NT2/D1 (cell line): Measurements from ENCODE around the gene LAMA5.

ENCODE experiments used
- YY1 ChIP-seq: IDR thresholded peaks from 2 replicates; pipeline ENCODE4 v1.6.1; 2011; ENCODE audit not compliant: insufficient read length, insufficient read depth
- ZNF274 ChIP-seq: IDR thresholded peaks from 2 replicates; pipeline ENCODE4 v1.6.1; 2011; ENCODE audit warnings: mild to moderate bottlenecking, low read depth, low read length

GRCh38 chr20:62371588-62372041, 4.5 kb upstream of the LAMA5 start:
- TF ChIP-seq ZNF274 (no peak), YY1 (no peak)
